IPS DF 6.9 (cell line): ENCODE results near the gene STARD8.

Experiments used
- DNase-seq: peaks from one replicate; pipeline ENCODE4 v3.0.0-alpha.2; 2013; ENCODE audit warnings: low read depth, low spot score
- H3K27ac ChIP-seq: one replicate; pipeline ENCODE4 v1.5.1; 2013; ENCODE audit warnings: low read length, control low read depth
- H3K27me3 ChIP-seq: 2 replicates; pipeline ENCODE4 v1.6.1; 2013; ENCODE audit warnings: mild to moderate bottlenecking, low read length; ENCODE audit not compliant: control insufficient read depth, insufficient read depth
- H3K36me3 ChIP-seq: 2 replicates; pipeline ENCODE4 v1.6.1; 2013; ENCODE audit warnings: low read length; ENCODE audit not compliant: control insufficient read depth, insufficient read depth
- H3K4me1 ChIP-seq: 2 replicates; pipeline ENCODE4 v1.6.1; 2013; ENCODE audit warnings: low read length; ENCODE audit not compliant: control insufficient read depth, insufficient read depth
- H3K4me3 ChIP-seq: 2 replicates; pipeline ENCODE4 v1.5.1; 2013; ENCODE audit warnings: mild to moderate bottlenecking, low read length
- H3K9me3 ChIP-seq: 2 replicates; pipeline ENCODE4 v1.6.1; 2013; ENCODE audit warnings: low read length, inconsistent platforms; ENCODE audit not compliant: control insufficient read depth, insufficient read depth
- WGBS: extraction: QIAGEN DNeasy Blood & Tissue Kit; methylation state at CpG from one replicate; pipeline ENCODE4 v1.1.7; 2013; ENCODE audit warnings: mixed read lengths, missing lambda C conversion rate; ENCODE audit not compliant: insufficient read length, insufficient coverage; 5-methylcytosine and 5-hydroxymethylcytosine counted together

Gene STARD8

DNA sequence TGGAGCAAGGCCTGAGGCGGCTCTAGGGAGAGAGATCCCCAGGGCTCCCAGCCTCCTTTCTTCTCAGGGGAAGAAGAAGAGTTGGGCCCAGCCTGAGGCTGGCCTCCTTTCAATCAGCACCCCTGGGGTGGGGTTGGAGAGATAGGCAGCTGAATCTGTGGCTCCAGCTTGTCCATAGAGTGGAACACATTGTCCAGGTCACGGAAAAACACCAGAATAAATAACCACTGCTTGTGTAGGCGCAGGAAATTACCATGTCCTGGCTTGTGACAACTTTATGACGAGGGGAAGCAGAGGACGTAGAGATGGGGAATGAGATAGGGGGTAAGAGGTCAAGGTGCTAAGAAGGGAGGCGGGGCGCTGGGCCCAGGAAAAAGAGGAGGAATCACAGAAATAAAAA lies 100.6 kb downstream of the STARD8 start:
- Histone ChIP-seq H3K9me3 (no peaks in the 10 kb centered on the region), H3K27me3 (no peaks in the 10 kb centered on the region), H3K4me3 (no peak overlapping the region), H3K4me1 (no peaks in the 10 kb centered on the region), H3K36me3 (no peaks in the 10 kb centered on the region), H3K27ac (no peak overlapping the region)
- no CpG with 5 or more reads among the region's 7 CpGs for WGBS
- DNase-seq, result no peak

DNA sequence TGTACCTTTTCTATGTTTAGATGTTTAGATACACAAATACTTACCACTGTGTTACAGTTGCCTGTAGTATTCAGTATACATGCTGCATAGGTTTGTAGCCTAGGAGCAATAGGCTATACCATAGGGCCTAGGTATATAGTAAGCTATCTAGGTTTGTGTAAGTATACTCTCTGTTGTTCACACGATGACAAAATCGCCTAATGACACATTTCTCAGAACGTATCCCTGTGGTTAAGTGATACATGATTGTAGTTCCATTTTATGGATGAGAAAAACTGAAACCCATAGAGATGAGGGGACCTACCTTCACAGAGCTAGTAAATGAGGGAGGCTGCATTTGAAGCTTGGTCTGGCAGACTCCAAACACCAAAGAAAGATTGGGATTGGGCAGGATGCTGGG lies 102.0 kb downstream of the STARD8 start:
- WGBS, result no CpG with 5 or more reads among the region's 3 CpGs
- Histone ChIP-seq H3K27ac (no peak overlapping the region), H3K27me3 (no peaks in the 10 kb centered on the region), H3K9me3 (no peaks in the 10 kb centered on the region), H3K4me3 (no peak overlapping the region), H3K36me3 (no peaks in the 10 kb centered on the region), H3K4me1 (no peaks in the 10 kb centered on the region)
- no peak for DNase-seq

DNA sequence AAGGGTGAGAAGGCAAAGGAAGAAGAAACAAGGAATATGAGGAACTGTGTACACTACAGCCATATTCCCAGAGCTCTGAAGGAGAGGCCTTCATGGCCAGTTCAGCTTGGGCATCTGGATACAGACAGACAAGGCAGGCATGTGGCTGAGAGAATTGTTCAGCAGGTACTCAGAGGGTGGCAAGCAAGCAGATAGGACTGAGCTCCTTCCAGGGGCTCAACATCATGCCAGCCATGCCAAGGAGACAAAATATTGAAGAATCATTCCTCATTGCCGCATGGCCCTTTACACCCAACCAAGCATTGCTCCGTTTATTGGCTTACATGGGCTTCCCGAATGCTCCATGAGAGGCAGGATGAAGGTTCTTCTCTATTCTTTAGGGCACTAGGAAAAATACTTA lies 102.8 kb downstream of the STARD8 start:
- Histone ChIP-seq H3K4me1 (no peaks in the 10 kb centered on the region), H3K36me3 (no peaks in the 10 kb centered on the region), H3K27me3 (no peaks in the 10 kb centered on the region), H3K9me3 (no peaks in the 10 kb centered on the region), H3K4me3 (no peak overlapping the region), H3K27ac (no peak overlapping the region)
- DNase-seq, result no peak
- WGBS, result no CpG with 5 or more reads among the region's 3 CpGs

DNA sequence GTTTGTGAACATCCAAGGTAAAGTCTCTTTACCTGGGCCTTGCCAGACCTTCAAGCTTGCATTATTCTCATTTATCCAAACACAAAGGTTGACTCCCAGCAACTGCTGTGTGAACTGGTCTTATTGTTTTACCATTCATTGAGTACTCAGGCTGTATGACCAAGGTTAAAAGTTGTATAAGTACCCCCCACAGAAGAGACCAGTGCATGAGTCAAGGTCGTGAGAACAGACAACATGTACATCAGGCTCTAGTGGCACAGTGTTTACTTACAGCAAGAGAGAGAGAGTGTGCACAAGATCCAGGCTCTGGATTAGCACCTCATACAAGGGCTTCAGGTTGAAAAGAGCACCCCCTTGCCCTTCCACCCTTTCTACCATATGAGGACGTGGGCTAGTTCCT lies 103.9 kb downstream of the STARD8 start:
- DNase-seq, result no peak
- Histone ChIP-seq H3K36me3 (no peaks in the 10 kb centered on the region), H3K27ac (no peak overlapping the region), H3K4me3 (no peak overlapping the region), H3K4me1 (no peaks in the 10 kb centered on the region), H3K27me3 (no peaks in the 10 kb centered on the region), H3K9me3 (no peaks in the 10 kb centered on the region)
- WGBS, result no CpG with 5 or more reads among the region's 2 CpGs

DNA sequence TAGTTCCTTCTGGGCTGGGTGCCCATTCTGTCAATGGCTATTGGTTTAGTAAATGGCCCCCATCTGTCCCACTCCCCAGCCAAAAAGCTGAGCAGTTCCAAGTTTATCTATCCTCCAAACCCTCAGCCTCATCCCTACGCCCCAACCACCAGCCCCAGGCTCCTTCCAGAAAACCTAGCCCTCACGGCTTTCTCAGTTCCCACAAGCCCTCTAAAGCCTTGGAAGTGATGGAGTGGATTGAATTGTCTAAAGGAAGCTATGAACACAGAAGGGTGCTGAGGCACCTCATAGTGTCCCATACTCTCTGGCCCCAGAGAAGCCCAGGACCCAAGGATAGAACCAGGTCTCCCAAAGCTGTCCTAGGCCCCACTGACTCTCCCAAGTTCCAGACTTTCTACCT lies 105.8 kb downstream of the STARD8 start:
- Histone ChIP-seq H3K36me3 (no peaks in the 10 kb centered on the region), H3K4me3 (no peak overlapping the region), H3K4me1 (no peaks in the 10 kb centered on the region), H3K27me3 (no peaks in the 10 kb centered on the region), H3K27ac (no peak overlapping the region), H3K9me3 (no peaks in the 10 kb centered on the region)
- no CpG with 5 or more reads among the region's 2 CpGs for WGBS
- DNase-seq, result no peak

DNA sequence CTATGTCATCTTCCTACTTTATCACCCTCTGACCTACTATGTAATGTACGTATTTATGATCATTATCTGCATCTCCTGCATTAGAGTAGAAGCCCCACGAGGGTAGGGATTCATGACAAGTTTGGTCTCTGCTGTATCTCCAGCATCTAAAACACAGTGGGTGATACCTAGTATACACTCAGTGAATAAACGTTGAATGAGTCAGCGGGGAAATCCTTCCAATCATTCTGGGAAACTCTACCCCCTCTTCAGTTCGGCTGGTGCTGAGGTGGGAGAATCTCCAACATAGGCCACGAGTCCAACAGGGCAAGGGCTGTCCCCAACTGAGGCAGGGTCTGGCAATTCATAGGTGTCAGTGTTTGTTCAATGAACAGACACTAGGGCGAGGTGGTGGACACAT lies 106.9 kb downstream of the STARD8 start:
- WGBS, result no CpG with 5 or more reads among the region's 7 CpGs
- Histone ChIP-seq H3K27ac (no peak overlapping the region), H3K4me1 (no peaks in the 10 kb centered on the region), H3K4me3 (no peak overlapping the region), H3K27me3 (no peaks in the 10 kb centered on the region), H3K36me3 (no peaks in the 10 kb centered on the region), H3K9me3 (no peaks in the 10 kb centered on the region)
- no peak for DNase-seq

DNA sequence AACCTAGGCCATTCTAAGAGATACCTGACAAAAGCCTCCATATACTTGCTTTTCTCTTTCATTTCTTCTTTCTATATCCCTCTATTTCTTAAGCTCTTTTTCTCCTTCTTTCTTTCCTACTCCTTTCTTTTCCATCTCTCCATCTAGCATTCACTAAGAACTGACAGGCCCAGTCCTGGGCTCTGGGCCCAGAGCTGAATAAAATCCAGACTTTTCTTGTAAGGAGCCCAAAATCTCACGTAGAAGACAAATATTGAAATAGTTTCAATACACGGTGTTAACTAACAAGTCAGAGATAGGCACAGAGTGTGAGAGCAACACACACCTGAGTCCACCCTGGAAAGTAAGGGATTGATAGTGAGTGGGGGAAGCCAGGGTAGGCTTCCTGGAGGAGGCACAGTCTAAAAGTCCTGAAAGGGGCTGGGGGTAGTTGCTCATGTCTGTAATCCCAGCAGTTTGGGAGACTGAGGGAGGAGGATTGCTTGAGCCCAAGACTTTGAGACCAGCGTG lies 108.2 kb downstream of the STARD8 start:
- Histone ChIP-seq H3K27ac (no peak overlapping the region), H3K9me3 (no peaks in the 10 kb centered on the region), H3K4me1 (no peaks in the 10 kb centered on the region), H3K27me3 (no peaks in the 10 kb centered on the region), H3K4me3 (no peak overlapping the region), H3K36me3 (no peaks in the 10 kb centered on the region)
- DNase-seq, result no peak
- no CpG with 5 or more reads among the region's 3 CpGs for WGBS

DNA sequence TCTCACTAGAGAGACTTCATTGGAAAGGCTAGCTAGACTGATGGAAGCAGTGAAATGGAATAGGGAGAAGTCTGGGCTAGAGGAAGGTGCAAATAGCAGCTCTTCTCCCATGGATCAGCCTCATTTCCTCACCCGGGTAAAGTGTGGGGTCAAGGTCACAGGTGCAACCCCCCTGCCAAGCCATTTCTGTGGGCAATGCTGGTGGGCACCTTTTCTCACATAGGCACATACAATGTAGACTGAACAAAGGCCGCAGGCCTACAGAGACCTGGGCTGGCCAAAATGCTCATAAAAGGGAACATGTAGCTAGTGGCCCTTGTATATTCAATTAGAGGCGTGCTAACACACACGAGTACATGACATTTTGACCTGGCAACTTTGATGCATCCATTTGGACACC lies 109.9 kb downstream of the STARD8 start:
- WGBS, result no CpG with 5 or more reads among the region's 4 CpGs
- no peak overlapping the region for H3K27ac ChIP-seq
- no peak overlapping the region for H3K4me3 ChIP-seq
- no peaks in the 10 kb centered on the region for H3K9me3 ChIP-seq
- no peaks in the 10 kb centered on the region for H3K27me3 ChIP-seq
- H3K4me1 ChIP-seq, result no peaks in the 10 kb centered on the region
- no peaks in the 10 kb centered on the region for H3K36me3 ChIP-seq
- DNase-seq, result no peak

DNA sequence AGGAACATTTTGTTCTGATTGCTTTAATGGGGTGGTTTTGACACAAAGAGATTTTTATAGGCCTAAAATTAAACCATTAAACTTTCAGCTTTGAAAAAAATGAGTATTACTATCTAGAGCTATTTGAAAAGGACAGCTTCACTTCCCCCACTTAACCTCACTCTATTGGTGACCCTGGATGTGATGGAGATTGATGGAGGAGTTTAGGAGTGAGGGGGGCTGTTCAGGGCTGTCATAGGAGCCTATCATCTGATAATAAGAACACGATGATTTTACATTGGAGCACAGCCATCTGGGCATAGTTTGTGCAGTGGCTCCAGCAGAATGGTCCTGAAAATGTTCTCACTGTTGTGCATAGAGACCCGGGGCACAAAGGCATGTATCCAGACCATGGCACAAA lies 110.3 kb downstream of the STARD8 start:
- Histone ChIP-seq H3K9me3 (no peaks in the 10 kb centered on the region), H3K27me3 (no peaks in the 10 kb centered on the region), H3K4me3 (no peak overlapping the region), H3K36me3 (no peaks in the 10 kb centered on the region), H3K27ac (no peak overlapping the region), H3K4me1 (no peaks in the 10 kb centered on the region)
- no peak for DNase-seq
- WGBS, result no CpG with 5 or more reads among the region's 2 CpGs

DNA sequence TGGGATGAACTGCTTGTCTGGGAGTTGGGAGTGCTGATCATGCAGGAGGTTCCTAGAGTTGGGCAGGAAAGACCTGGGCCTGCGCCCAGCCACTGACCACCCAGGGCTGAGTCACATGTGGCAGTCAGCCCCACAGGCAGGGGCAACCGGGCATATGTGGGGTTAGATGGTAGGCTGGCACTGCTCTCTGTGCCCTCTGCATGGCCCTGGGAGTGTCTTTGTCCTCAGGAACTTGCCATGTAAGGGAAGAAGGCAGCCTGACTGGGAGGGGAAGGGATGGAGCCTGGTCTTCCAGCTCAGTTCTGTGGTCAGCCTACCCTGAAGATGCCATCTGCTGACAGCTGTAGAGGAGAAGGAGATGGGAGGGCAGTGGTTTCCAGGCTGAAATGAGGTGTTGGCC lies 111.2 kb downstream of the STARD8 start:
- no peak overlapping the region for H3K27ac ChIP-seq
- no CpG with 5 or more reads among the region's 2 CpGs for WGBS
- no peaks in the 10 kb centered on the region for H3K36me3 ChIP-seq
- H3K9me3 ChIP-seq, result no peaks in the 10 kb centered on the region
- no peak for DNase-seq
- H3K27me3 ChIP-seq, result no peaks in the 10 kb centered on the region
- no peak overlapping the region for H3K4me3 ChIP-seq
- no peaks in the 10 kb centered on the region for H3K4me1 ChIP-seq

DNA sequence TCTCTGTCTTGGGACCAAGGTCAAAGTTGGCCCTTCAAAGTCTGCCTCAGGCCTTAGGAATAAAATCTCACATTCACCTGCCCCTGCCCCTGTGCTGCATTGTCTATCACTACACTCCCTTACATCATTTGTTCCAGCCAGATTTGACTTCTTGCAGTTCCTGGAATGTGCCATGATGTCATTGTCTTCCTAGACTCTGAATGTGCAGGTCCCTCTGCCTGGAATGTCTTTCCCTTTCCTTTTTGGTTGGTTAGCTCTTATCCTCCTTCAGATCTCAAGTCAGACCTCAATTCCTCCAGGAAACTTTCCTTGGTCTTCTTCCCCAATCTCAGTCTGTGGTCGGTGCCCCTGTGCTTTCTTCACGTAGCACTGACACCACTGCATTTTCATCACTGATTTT lies 113.6 kb downstream of the STARD8 start:
- no peaks in the 10 kb centered on the region for H3K27me3 ChIP-seq
- no CpG with 5 or more reads among the region's 2 CpGs for WGBS

More for the DNA sequence above, 113.6 kb downstream of the STARD8 start:
- Histone ChIP-seq H3K36me3 (no peaks in the 10 kb centered on the region), H3K27ac (no peak overlapping the region), H3K9me3 (no peaks in the 10 kb centered on the region), H3K4me3 (no peak overlapping the region), H3K4me1 (no peaks in the 10 kb centered on the region)
- no peak for DNase-seq
